Measurements from ENCODE around the gene ST3GAL6.

ST3GAL6 gene

GRCh38 chr3:98777286-98777685 is 14.1 kb downstream of the ST3GAL6 start:
- DNase-seq (ENCODE audit: low read depth) = no peak

DNA sequence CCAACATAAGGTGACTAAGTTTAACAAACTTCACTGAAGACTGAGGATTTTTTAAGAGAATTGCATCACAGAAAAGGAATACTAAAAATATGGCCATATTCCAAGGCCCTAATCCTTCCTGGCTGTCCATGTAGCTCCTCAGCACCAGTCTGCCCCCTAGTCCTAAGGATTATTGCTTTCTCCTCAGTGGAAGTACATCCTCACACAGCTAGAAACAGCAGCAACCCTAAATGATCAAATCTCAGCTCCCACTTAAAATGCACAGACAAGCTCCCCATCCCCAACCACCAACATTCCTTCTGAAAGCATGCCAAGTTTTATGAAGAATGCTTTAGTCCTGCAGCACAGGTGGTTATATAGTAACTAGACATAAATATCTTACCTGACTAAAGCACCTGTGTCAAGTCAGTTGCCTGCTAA is 14.7 kb downstream of the ST3GAL6 start:
- DNase-seq (ENCODE audit: low read depth) = no peak

DNA sequence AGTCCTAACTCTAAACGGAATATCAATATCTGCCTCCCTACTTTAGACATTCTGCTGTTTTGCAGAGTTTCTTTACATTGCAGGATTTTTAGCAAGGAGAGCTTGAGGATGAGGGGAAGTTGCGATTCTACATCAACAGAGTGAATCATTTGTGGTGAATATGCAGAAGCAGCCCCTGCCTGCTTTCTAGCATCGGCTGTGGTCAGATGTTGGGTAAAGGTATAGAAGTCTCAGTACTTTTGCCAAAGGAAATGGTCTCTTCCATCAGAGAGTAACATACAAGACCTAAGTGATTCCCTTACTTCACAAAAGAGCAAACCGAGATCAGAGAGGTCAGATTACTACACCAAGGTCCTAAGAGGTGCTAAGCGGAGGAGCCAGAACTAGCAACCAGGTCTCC is 15.2 kb downstream of the ST3GAL6 start:
- DNase-seq (ENCODE audit: low read depth) = no peak

GRCh38 chr3:98778852-98779413 is 15.8 kb downstream of the ST3GAL6 start:
- no peak for DNase-seq (ENCODE audit: low read depth)

DNA sequence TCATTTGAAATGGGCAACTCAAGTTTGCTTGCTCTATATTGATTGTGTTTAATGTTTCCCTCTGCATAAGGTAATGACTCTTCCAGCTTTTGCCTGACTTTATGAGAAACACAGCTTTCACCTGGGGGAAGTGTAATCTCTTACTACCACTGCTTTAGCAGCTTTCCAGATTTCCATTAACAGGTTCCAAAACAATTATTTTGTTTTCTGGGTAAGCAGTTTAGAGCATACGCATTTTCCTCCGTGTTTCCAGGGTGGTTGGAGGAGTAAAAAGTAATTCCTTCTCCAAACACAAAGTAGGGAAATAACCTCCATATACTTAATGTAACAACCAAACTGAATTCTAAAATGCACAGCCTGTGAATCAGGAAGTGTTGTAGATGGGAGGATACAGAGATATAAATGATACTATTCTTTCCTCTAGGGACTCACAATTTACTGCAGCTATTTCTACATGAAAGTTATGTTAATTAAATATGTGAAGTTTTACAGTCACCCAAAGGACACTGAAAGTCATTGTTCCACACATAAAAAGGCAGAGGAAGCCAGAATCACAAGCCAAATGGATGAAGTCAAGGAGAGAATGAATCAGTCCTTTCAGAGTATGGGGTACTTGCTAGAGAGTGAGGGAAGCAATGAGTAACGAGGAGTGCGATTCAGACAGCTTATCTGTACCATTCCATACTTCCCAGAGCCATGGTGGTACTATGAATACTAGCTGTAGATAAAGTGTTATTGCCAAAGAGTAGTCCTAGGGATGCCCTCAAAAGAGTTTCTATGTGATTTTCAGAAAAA is 16.6 kb downstream of the ST3GAL6 start:
- no peak for DNase-seq (ENCODE audit: low read depth)

GRCh38 chr3:98780343-98780742 is 17.2 kb downstream of the ST3GAL6 start:
- no peak for DNase-seq (ENCODE audit: low read depth)

- DNase-seq (ENCODE audit: low read depth) = no peak
Measured at GRCh38 chr3:98782824-98783500, 19.8 kb downstream of the ST3GAL6 start.

DNA sequence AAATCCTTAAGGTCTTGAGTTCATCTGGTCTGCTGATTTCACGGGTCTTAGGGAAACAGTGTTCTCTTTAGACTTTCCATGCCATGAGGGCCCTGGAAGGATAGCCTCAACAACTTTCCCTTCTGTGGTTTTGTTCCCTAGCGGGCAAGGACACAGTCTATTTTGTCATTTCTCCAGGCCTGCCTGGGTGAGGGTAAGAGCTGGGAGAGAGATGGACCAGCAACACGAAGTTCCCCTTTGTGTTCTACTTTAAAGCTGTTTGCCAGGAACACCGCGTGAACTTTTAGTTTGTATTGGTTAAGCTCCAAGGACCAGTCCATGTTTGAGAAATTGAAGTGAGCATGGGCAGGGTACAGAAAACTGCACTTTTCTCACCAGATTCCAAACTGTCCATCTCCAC is 20.9 kb downstream of the ST3GAL6 start:
- no peak for DNase-seq (ENCODE audit: low read depth)

- no peak for DNase-seq (ENCODE audit: low read depth)
Measured at GRCh38 chr3:98784666-98785600, 21.8 kb downstream of the ST3GAL6 start.

GRCh38 chr3:98786364-98787006 is 23.3 kb downstream of the ST3GAL6 start:
- DNase-seq (ENCODE audit: low read depth) = no peak

DNA sequence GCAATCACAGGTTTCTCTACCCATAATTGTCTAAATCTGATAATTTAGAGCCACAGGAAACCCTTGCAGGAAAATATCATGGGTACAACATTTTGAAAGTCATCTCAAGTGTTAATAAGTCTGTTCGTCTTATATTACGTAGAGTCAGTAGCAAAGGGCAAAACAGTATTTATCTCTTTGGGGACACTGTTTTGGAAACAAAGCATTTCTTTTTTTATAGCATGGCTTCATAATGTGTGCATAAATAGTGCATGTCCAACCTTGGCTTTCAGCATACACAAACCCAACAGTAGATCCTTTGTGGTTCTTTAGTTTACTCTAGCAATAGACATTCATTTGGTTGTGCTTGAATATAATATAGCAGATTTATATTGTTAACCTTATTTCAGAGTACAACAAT is 24.0 kb downstream of the ST3GAL6 start:
- no peak for DNase-seq (ENCODE audit: low read depth)

GRCh38 chr3:98788651-98789050 is 25.5 kb downstream of the ST3GAL6 start:
- DNase-seq (ENCODE audit: low read depth) = no peak

DNA sequence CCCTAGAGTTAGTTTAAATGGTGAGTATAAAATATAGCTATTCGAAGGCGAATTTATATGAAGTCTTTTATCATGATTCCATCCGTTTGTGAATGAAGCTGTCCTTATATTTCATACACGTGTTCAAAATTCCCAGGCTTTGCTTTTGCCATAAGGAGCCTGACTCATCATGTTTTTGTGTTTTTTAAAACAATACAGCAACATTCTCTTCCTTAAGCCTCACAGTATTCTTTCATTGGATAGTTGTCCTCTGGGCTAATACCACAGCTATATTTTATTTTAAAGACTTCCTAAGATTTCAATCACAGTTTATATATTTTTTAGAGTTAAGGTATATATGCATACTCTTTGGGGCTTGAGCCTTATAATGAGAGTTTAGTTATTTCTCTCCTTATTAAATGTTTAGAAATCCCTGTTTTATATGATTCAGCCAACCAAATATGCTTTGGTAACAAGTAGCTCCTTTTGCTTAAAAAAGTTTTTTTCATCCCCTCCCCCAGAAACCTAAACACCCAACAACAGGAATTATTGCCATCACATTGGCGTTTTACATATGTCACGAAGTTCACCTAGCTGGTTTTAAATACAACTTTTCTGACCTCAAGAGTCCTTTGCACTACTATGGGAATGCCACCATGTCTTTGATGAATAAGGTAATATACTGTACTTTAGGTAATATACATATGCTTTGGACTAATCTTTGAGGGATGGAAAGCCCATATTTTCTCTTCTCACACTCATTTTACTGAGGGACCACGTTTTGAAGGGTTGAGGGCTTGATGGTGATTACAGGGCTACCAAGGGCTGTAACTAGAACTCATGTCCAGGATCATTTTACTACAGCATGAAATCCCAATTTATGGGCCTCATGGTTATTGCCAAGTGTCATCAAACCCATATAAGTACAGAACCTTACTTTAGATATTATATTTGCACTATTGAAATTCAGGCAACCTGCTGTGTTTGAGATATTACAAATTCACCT is 28.5 kb downstream of the ST3GAL6 start:
- DNase-seq (ENCODE audit: low read depth) = no peak

DNA sequence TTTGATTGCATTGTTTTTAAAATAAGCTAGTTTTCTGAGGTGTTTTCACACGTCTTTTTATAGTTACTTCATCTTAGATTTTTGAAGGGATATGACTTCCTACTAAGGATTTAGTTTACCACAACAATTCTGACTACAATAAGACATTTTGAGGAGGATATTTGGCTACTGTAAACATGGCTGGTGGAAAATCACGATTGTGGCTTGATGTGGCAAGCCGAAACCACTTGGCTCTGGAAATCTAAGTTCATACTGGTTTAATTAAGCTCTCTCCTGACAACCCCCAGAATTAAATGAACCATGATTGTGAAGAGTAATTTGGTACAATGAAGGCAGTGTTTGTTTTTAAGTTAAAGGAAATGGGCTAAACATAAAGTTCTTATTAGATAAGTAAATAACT is 30.8 kb downstream of the ST3GAL6 start:
- no peak for DNase-seq (ENCODE audit: low read depth)

- DNase-seq (ENCODE audit: low read depth) = no peak
Measured at GRCh38 chr3:98796334-98796733, 33.2 kb downstream of the ST3GAL6 start.

GRCh38 chr3:98797905-98798304 is 34.8 kb downstream of the ST3GAL6 start:
- DNase-seq (ENCODE audit: low read depth) = no peak

- no peak for DNase-seq (ENCODE audit: low read depth)
Measured at GRCh38 chr3:98798820-98799219, 35.7 kb downstream of the ST3GAL6 start.

DNA sequence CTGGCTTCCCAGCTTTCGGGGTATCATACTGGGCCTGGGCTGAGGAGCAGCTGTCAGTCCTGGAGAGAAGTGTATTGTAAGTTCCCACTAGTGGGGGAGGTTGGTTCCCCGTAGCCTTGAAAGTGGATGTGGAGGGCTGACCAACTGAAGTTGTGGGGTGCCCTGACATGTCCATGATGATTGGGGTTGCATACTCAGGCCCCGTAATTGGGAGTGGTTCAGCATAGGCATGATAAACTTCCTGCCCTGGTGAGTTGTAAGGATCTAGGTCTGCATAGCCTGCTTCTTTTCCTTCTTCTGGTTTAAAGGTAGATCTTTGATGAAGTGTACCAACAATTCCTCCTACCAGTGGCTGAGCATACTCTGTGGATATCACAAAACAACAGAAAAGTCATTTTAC is 36.3 kb downstream of the ST3GAL6 start:
- no peak for DNase-seq (ENCODE audit: low read depth)

DNA sequence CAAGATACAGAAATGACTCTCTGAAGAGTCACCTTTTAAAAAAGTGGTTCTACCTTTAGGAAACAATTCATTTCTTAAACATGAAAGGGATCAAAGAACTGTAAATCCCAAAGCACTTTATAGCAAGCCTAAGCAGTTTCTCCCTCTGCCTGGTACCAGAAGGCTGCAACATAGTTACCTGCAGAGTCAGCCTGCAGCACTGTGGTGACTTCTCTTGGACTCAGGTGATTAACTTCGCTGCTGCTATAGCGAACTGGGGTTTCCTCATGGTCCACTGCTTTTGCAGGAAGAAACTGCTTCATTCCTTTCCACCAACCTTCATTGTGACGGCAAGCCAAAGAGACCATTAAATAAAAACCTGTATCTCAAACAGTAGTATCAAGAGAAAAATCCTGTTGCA is 37.3 kb downstream of the ST3GAL6 start:
- no peak for DNase-seq (ENCODE audit: low read depth)

DNA sequence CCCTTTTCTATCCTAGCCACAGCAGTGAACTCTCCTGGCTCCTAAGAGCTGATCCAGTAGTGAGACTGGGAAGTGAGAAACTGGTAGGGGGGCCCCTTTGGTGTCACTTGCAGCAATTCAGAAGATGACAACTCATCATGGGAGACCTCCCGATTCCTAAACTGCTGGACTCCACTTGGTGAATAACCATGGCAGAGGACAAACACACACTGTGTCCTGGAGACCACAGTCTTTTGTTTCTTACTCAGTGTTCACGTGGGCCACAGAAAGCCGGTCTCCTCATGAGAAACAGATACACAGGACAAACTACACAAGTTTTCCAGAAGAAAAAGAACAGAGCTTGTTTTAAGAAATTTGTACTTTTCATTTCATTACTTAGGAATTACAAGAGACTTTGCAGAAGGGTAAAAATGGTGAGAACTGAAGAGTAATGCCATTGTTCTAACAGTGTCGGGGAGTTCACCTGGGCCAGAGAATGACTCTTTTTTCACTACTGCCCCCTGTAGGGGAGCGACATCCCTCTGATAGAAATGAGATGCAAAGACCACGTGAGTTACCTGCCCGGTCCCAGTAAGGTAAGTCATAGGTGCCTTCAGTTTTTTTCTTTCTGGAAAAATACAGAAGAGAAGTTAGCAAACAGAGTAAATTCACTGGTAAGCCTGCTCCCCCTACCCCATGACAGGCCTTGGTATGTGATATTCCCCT is 38.1 kb downstream of the ST3GAL6 start:
- no peak for DNase-seq (ENCODE audit: low read depth)

All from stimulated activated CD8-positive, alpha-beta memory T cell treated with anti-CD3 and anti-CD28 coated beads, Interleukin-15, amount 100 ng/mL, for 1 hour (primary cell).